Measurements from ENCODE around the gene SURF4.

- TF ChIP-seq, protein P1, sequence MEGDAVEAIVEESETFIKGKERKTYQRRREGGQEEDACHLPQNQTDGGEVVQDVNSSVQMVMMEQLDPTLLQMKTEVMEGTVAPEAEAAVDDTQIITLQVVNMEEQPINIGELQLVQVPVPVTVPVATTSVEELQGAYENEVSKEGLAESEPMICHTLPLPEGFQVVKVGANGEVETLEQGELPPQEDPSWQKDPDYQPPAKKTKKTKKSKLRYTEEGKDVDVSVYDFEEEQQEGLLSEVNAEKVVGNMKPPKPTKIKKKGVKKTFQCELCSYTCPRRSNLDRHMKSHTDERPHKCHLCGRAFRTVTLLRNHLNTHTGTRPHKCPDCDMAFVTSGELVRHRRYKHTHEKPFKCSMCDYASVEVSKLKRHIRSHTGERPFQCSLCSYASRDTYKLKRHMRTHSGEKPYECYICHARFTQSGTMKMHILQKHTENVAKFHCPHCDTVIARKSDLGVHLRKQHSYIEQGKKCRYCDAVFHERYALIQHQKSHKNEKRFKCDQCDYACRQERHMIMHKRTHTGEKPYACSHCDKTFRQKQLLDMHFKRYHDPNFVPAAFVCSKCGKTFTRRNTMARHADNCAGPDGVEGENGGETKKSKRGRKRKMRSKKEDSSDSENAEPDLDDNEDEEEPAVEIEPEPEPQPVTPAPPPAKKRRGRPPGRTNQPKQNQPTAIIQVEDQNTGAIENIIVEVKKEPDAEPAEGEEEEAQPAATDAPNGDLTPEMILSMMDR (IDR thresholded peaks at IDR 0.05; ENCODE audit: low read depth, low read length, missing input control): no peak
- TF ChIP-seq YY1 (IDR thresholded peaks at IDR 0.05) (no peak), TAF1 (conservative IDR thresholded peaks at IDR 0.05) (no peak), RAD21 (IDR thresholded peaks at IDR 0.05) (no peak), GABPA (IDR thresholded peaks at IDR 0.05 in 1 of 2, conservative IDR thresholded peaks at IDR 0.05 in 1 of 2) (no peak), RXRA (IDR thresholded peaks at IDR 0.05) (no peak), JUND (IDR thresholded peaks at IDR 0.05) (no peak), SP1 (IDR thresholded peaks at IDR 0.05) (no peak), NR2F2 (IDR thresholded peaks at IDR 0.05) (no peak), EGR1 (IDR thresholded peaks at IDR 0.05; ENCODE audit: low read depth in 2 of 2) (no peak)
- TF ChIP-seq, protein P2, sequence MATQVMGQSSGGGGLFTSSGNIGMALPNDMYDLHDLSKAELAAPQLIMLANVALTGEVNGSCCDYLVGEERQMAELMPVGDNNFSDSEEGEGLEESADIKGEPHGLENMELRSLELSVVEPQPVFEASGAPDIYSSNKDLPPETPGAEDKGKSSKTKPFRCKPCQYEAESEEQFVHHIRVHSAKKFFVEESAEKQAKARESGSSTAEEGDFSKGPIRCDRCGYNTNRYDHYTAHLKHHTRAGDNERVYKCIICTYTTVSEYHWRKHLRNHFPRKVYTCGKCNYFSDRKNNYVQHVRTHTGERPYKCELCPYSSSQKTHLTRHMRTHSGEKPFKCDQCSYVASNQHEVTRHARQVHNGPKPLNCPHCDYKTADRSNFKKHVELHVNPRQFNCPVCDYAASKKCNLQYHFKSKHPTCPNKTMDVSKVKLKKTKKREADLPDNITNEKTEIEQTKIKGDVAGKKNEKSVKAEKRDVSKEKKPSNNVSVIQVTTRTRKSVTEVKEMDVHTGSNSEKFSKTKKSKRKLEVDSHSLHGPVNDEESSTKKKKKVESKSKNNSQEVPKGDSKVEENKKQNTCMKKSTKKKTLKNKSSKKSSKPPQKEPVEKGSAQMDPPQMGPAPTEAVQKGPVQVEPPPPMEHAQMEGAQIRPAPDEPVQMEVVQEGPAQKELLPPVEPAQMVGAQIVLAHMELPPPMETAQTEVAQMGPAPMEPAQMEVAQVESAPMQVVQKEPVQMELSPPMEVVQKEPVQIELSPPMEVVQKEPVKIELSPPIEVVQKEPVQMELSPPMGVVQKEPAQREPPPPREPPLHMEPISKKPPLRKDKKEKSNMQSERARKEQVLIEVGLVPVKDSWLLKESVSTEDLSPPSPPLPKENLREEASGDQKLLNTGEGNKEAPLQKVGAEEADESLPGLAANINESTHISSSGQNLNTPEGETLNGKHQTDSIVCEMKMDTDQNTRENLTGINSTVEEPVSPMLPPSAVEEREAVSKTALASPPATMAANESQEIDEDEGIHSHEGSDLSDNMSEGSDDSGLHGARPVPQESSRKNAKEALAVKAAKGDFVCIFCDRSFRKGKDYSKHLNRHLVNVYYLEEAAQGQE (IDR thresholded peaks at IDR 0.05): no peak
- TF ChIP-seq, protein P3, sequence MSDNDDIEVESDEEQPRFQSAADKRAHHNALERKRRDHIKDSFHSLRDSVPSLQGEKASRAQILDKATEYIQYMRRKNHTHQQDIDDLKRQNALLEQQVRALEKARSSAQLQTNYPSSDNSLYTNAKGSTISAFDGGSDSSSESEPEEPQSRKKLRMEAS (IDR thresholded peaks at IDR 0.05): no peak
- TF ChIP-seq, protein P4, sequence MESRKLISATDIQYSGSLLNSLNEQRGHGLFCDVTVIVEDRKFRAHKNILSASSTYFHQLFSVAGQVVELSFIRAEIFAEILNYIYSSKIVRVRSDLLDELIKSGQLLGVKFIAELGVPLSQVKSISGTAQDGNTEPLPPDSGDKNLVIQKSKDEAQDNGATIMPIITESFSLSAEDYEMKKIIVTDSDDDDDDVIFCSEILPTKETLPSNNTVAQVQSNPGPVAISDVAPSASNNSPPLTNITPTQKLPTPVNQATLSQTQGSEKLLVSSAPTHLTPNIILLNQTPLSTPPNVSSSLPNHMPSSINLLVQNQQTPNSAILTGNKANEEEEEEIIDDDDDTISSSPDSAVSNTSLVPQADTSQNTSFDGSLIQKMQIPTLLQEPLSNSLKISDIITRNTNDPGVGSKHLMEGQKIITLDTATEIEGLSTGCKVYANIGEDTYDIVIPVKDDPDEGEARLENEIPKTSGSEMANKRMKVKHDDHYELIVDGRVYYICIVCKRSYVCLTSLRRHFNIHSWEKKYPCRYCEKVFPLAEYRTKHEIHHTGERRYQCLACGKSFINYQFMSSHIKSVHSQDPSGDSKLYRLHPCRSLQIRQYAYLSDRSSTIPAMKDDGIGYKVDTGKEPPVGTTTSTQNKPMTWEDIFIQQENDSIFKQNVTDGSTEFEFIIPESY (IDR thresholded peaks at IDR 0.05): no peak
These were observed 5.9 kb downstream of the SURF4 start for GRCh38 chr9:133369933-133370332.
